Stimulated activated naive CD8-positive, alpha-beta T cell treated with anti-CD3 and anti-CD28 coated beads, Interleukin-15, amount 100 ng/mL, for 72 hours (primary cell): ENCODE results near the gene TXNRD3.

Source experiments
- ATAC-seq: fragments of 150-1000 bp; cut with Tn5 transposase; 2 replicates; pipeline ENCODE4 v1.10.0; 2021; ENCODE audit warnings: mild to moderate bottlenecking, moderate library complexity
- DNase-seq, 2 donors: peaks; one replicate each; pipeline ENCODE4 v3.0.0; 2021 to 2022
- H3K27ac Mint-ChIP-seq, 2 donors: one replicate each; pipeline ENCODE4 v1.8.0; 2022; ENCODE audit warnings: mild to moderate bottlenecking in 2 of 2, mixed read lengths in 2 of 2, moderate library complexity in 2 of 2
- H3K27me3 Mint-ChIP-seq: one replicate; pipeline ENCODE4 v1.8.0; 2022; ENCODE audit warnings: mixed read lengths
- H3K4me1 Mint-ChIP-seq: one replicate; pipeline ENCODE4 v1.8.0; 2022; ENCODE audit warnings: mild to moderate bottlenecking, mixed read lengths
- H3K4me3 Mint-ChIP-seq, 2 donors: one replicate each; pipeline ENCODE4 v1.8.0; 2022; ENCODE audit warnings: mild to moderate bottlenecking in 2 of 2, mixed read lengths in 2 of 2, moderate library complexity in 1 of 2
- H3K9me3 Mint-ChIP-seq, 2 donors: one replicate each; pipeline ENCODE4 v1.8.0; 2022; ENCODE audit warnings: mixed read lengths in 2 of 2

Gene TXNRD3

DNA sequence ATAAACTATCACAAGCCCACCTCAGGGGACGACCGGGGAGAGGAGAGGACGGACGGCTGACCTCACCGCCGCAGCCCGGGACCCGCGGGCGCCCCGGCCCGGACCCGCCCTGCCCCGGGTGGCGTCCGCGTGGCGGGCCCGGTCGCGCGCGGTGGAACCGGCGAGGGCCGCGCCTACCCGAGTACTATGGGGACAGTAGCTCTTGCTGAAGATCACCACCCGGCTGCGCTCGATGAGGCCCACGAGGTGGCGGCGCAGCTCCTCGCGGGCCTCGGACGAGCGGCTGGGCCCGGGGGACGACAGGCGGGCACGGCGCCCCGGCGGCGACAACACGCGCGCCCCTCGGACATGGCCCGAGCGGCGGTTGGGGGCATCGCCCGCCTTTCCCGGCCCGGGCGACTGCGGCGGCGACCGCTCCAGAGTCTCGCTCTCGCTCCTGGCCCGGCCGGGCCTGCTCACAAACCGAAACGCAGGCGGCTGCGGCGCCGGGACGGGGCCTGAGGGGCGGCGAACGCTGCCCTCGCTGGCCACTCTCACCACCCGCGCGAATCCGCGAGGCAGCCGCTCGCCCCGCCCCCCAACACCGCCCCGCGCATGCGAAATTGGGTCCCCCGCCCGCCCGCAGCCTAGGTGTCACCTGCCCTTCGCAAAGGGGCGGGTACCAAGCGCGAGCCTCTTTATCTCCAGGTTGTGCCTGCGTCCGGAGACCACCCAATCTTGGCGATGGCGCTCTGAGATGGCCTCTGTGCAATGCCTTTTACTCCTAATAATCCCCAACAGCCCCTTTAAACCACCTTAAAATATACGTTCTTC, at the start of gene TXNRD3:
TSS of gene TXNRD3 (minus strand) at position 554 of the 813 bp plus-strand sequence.
- Mint-ChIP-seq H3K9me3 (no peaks in the 10 kb centered on the region), H3K4me3 (peak within 1 kb of the TSS; percentile 84 to 86), H3K27me3 (peaks cover under 1% of the 10 kb centered on the region), H3K4me1 (peaks cover 23% of the 10 kb centered on the region), H3K27ac (peak within 1 kb of the TSS; percentile 9 to 70)
- ATAC-seq (peak; percentile 92), DNase-seq (peak; percentile 74 to 77)

- Mint-ChIP-seq H3K27me3 (peaks cover 24% of the 10 kb centered on the region), H3K27ac (peak within 1 kb of the TSS; percentile 88 to 97), H3K4me3 (peak within 1 kb of the TSS; percentile 98 to 100), H3K4me1 (peaks cover 31% of the 10 kb centered on the region), H3K9me3 (no peaks in the 10 kb centered on the region)
- peak; percentile 94 to 96 for DNase-seq
- ATAC-seq: peak; percentile 98
Observed at GRCh38 chr3:126703512-126704493, 48.9 kb upstream of the TXNRD3 start, which contains the start of gene CHCHD6. TSS of gene CHCHD6 (plus strand) at chr3:126704240. CDS start at chr3:126704313, 73 bp downstream.

- DNase-seq (no peak), ATAC-seq (no peak)
- Mint-ChIP-seq H3K9me3 (no peaks in the 10 kb centered on the region), H3K27ac (no peak overlapping the region), H3K4me1 (peaks cover 13% of the 10 kb centered on the region), H3K27me3 (peaks cover 59% of the 10 kb centered on the region), H3K4me3 (no peak overlapping the region)
Observed at GRCh38 chr3:126699011-126699410, 44.1 kb upstream of the TXNRD3 start.

DNA sequence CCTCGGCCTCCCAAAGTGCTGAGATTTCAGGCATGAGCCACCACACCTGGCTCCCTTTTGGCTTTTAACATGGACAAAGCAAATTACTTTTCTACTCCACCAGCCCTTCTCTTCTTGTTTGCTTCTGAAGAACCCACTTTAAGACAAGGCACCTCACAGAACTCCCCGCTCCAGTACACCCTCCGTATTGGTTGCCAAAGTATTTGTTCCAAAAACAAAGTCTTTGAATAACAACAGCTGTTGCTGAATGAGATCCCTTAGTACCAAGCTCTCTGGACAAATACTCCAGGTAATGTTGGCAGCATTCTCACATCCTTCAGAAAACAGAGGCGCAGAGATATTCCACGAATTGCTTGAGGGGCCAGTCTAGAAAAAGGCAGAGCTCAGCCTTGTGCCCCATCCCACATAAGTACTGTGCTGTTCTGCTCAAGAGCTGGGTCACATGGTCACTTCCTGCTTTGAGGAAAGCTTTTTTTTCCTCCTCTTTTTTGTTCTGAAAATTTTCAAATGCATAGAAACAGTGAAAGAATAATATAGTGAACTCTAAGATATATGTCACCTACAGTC, 41.9 kb upstream of the TXNRD3 start:
- H3K27ac Mint-ChIP-seq: no peak overlapping the region
- H3K27me3 Mint-ChIP-seq: peaks cover 75% of the 10 kb centered on the region
- ATAC-seq: no peak

GRCh38 chr3:126693921-126694320, 39.0 kb upstream of the TXNRD3 start:
- Mint-ChIP-seq H3K27ac (no peak overlapping the region), H3K4me1 (no peaks in the 10 kb centered on the region), H3K9me3 (no peaks in the 10 kb centered on the region), H3K27me3 (peaks cover 80% of the 10 kb centered on the region), H3K4me3 (no peak overlapping the region)
- ATAC-seq: no peak
- DNase-seq: no peak

More for the DNA sequence above, 41.9 kb upstream of the TXNRD3 start:
- Mint-ChIP-seq H3K4me3 (no peak overlapping the region), H3K4me1 (no peaks in the 10 kb centered on the region), H3K9me3 (no peaks in the 10 kb centered on the region)
- DNase-seq: no peak

- DNase-seq: no peak
- Mint-ChIP-seq H3K4me3 (no peak overlapping the region), H3K9me3 (no peaks in the 10 kb centered on the region), H3K27ac (no peak overlapping the region), H3K27me3 (peaks cover 71% of the 10 kb centered on the region), H3K4me1 (no peaks in the 10 kb centered on the region)
- no peak for ATAC-seq
Observed at GRCh38 chr3:126692858-126693257, 37.9 kb upstream of the TXNRD3 start.

DNA sequence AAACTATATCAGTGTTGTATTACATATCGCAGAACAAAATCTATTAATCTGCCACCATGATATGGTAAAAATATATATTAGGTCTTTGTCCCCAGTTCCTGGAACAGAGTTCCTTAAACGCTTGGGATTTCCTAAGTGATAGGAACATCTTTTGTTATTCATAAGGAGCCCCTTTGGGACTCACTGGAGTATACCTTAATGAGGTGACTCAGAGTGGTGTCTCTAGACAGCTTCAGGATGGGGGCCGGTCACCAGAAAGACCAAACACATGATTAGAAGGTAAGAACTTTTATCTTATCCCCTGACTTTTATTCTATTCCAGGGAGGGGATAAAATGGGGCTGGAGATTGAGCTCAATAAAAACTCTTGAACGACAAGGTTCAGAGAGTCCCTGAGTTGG, 36.8 kb upstream of the TXNRD3 start:
- no peaks in the 10 kb centered on the region for H3K4me1 Mint-ChIP-seq
- no peaks in the 10 kb centered on the region for H3K9me3 Mint-ChIP-seq
- H3K27ac Mint-ChIP-seq: no peak overlapping the region
- ATAC-seq (no peak), DNase-seq (no peak)
- no peak overlapping the region for H3K4me3 Mint-ChIP-seq
- peaks cover 68% of the 10 kb centered on the region for H3K27me3 Mint-ChIP-seq

DNA sequence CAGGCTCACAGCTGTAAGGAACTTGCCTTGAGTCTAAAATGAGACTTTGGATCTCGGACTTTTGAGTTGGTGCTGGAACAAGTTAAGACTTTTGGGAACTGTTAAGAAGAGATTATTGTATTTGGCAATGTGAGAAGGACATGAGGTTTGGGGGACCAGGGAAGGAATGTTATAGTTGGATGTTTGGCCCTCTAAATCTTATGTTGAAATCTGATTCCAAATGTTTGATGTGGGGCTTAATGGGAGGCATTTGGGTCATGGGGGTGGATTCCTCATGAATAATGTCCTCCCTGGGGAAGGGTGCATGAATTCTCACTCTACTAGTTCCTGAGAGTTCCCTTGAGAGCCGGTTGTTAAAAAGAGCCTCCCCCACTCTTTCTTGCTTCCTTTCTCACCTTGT, 30.6 kb upstream of the TXNRD3 start:
- DNase-seq: no peak
- no peaks in the 10 kb centered on the region for H3K9me3 Mint-ChIP-seq

DNA sequence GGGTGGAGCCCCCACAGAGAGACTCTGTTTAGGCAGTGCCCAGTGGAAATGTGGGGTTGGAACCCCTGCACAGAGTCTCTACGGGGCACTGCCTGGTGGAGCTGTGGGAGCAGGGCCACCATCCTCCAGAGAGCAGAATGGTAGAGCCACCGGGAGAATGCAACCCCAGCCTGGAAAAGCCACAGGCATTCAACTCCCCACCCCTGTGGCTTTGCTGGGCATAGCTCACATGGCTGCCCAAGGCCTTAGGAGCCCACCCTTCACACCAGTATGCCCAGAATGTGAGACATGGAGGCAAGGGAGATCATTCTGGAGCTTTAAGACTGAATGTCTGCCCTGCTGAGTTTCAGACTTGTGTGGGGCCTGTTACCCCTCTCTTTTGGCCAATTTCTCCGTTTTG, 30.1 kb upstream of the TXNRD3 start:
- Mint-ChIP-seq H3K9me3 (no peaks in the 10 kb centered on the region), H3K27me3 (peaks cover 9% of the 10 kb centered on the region), H3K4me1 (no peaks in the 10 kb centered on the region), H3K4me3 (no peak overlapping the region), H3K27ac (no peak overlapping the region)
- no peak for ATAC-seq
- DNase-seq: no peak

More for the DNA sequence above, 30.6 kb upstream of the TXNRD3 start:
- no peak for ATAC-seq
- H3K27me3 Mint-ChIP-seq: peaks cover 13% of the 10 kb centered on the region
- no peaks in the 10 kb centered on the region for H3K4me1 Mint-ChIP-seq
- H3K4me3 Mint-ChIP-seq: no peak overlapping the region
- H3K27ac Mint-ChIP-seq: peak overlapping the region in 1 of 2 donors; percentile 78

DNA sequence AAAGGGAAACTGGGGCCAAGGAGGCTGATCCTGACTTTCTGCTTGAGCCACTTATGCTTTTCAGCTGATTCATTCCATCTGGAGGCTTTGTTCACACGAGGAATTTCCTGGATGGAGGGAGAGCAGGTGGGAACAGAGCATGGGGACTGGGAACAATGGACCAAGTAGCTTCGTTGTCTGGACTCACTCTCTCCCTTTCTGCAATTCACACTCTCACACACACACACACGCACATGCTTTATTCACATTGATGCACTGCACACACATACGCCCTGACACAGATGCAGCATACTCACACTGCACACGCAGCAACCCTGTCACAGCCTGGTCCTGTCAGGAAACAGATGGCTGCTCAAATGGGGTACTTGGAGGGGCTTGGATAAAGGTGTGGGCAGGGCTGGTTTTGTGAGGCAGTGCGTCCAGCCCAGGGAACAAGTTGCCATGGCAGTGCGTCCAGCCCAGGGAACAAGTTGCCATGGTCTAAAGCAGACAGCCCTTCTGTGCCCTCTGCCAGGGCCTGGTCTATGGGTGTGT, 29.4 kb upstream of the TXNRD3 start:
- no peak overlapping the region for H3K27ac Mint-ChIP-seq
- no peak for ATAC-seq
- no peak for DNase-seq
- no peaks in the 10 kb centered on the region for H3K9me3 Mint-ChIP-seq
- peaks cover 4% of the 10 kb centered on the region for H3K27me3 Mint-ChIP-seq
- H3K4me1 Mint-ChIP-seq: peaks cover 3% of the 10 kb centered on the region
- H3K4me3 Mint-ChIP-seq: no peak overlapping the region

DNA sequence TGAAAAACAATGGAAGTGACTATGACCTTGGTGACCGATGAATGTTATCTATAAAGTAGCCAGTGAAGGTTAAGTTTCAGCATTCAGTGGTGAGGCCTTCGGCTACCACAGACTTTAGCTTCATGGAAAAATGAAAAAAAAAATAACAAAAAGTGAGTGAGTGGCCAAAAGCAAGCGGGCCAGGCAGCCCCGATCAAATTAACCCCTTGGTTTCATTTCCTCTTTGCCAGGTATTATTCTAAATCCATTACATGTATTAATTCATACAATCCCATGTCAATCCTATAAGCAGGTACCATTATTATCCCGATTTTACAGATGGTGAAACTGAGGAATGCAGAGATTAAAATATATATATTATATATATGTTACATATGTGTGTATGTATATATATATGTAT, 28.1 kb upstream of the TXNRD3 start:
- H3K27me3 Mint-ChIP-seq: peaks cover 11% of the 10 kb centered on the region
- no peak overlapping the region for H3K27ac Mint-ChIP-seq
- H3K9me3 Mint-ChIP-seq: no peaks in the 10 kb centered on the region
- no peak overlapping the region for H3K4me3 Mint-ChIP-seq
- no peak for ATAC-seq
- DNase-seq: no peak
- peaks cover 8% of the 10 kb centered on the region for H3K4me1 Mint-ChIP-seq

DNA sequence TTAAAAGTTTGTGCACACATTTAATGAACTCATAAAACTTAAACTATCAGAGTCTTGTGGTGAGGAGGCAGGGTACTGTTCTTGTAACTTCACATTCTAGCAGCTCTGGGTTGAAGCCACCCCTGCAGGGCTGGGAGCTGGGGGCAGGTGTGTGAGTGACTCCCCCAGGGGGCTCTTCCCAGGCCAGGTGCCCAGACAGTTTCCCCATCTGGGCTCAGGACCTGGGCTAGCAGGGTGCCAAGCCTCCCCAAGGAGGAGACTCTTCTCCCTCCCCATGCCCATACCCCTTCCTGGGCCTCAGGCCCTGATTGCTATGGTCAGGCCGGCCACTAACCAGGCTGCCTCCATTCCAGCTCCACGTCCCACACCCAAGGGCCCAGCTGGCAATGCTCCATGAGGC, 27.1 kb upstream of the TXNRD3 start:
- Mint-ChIP-seq H3K27me3 (peaks cover 11% of the 10 kb centered on the region), H3K9me3 (no peaks in the 10 kb centered on the region), H3K27ac (no peak overlapping the region), H3K4me3 (no peak overlapping the region), H3K4me1 (peaks cover 8% of the 10 kb centered on the region)
- no peak for ATAC-seq
- DNase-seq: no peak

GRCh38 chr3:126680667-126681055, 25.7 kb upstream of the TXNRD3 start:
- H3K4me3 Mint-ChIP-seq: no peak overlapping the region
- DNase-seq (no peak), ATAC-seq (no peak)
- peaks cover 11% of the 10 kb centered on the region for H3K27me3 Mint-ChIP-seq
- H3K4me1 Mint-ChIP-seq: peaks cover 8% of the 10 kb centered on the region
- H3K9me3 Mint-ChIP-seq: no peaks in the 10 kb centered on the region
- H3K27ac Mint-ChIP-seq: no peak overlapping the region

- H3K4me3 Mint-ChIP-seq: no peak overlapping the region
- H3K4me1 Mint-ChIP-seq: peaks cover 8% of the 10 kb centered on the region
- H3K27ac Mint-ChIP-seq: no peak overlapping the region
- ATAC-seq (no peak), DNase-seq (no peak)
- H3K27me3 Mint-ChIP-seq: peaks cover 11% of the 10 kb centered on the region
- H3K9me3 Mint-ChIP-seq: no peaks in the 10 kb centered on the region
Observed at GRCh38 chr3:126679831-126680666, 25.1 kb upstream of the TXNRD3 start.
